Activated naive CD8-positive, alpha-beta T cell treated with anti-CD3 and anti-CD28 coated beads, Interleukin-2, amount 50 U/mL, for 24 hours (primary cell): Measurements from ENCODE around the gene SPATA18.
"Not testable (repeated sequence)": the region's sequence is repeated elsewhere in the genome, so short reads cannot be mapped to it uniquely, and the experiment has no call there.

Source experiments
- ATAC-seq: fragments of 150-1000 bp; cut with Tn5 transposase; one replicate; pipeline ENCODE4 v1.10.0; 2021
- DNase-seq: peaks from one replicate; pipeline ENCODE4 v3.0.0; 2021
- H3K27ac Mint-ChIP-seq: one replicate; pipeline ENCODE4 v1.8.0; 2021; ENCODE audit warnings: mild to moderate bottlenecking, mixed read lengths
- H3K27me3 Mint-ChIP-seq: one replicate; pipeline ENCODE4 v1.8.0; 2021; ENCODE audit warnings: mixed read lengths
- H3K36me3 Mint-ChIP-seq: one replicate; pipeline ENCODE4 v1.8.0; 2021; ENCODE audit warnings: low read depth, mixed read lengths
- H3K4me1 Mint-ChIP-seq: one replicate; pipeline ENCODE4 v1.8.0; 2021; ENCODE audit warnings: mixed read lengths
- H3K4me3 Mint-ChIP-seq: one replicate; pipeline ENCODE4 v1.8.0; 2021; ENCODE audit warnings: mild to moderate bottlenecking, moderate library complexity, mixed read lengths
- H3K9me3 Mint-ChIP-seq: one replicate; pipeline ENCODE4 v1.8.0; 2021; ENCODE audit warnings: mixed read lengths

Gene SPATA18

GRCh38 chr4:52106660-52107059 lies 55.6 kb downstream of the SPATA18 start:
- no peaks in the 10 kb centered on the region for H3K9me3 Mint-ChIP-seq
- no peak overlapping the region for H3K4me3 Mint-ChIP-seq
- no peaks in the 10 kb centered on the region for H3K36me3 Mint-ChIP-seq
- H3K27ac Mint-ChIP-seq: no peak overlapping the region
- peaks cover 2% of the 10 kb centered on the region for H3K27me3 Mint-ChIP-seq
- no peaks in the 10 kb centered on the region for H3K4me1 Mint-ChIP-seq
- ATAC-seq (no peak), DNase-seq (no peak)

- no peaks in the 10 kb centered on the region for H3K4me1 Mint-ChIP-seq
- H3K27ac Mint-ChIP-seq: no peak overlapping the region
These were observed 56.2 kb downstream of the SPATA18 start for GRCh38 chr4:52107336-52107735.

GRCh38 chr4:52107745-52108144 lies 56.6 kb downstream of the SPATA18 start:
- Mint-ChIP-seq H3K4me1 (no peaks in the 10 kb centered on the region), H3K9me3 (no peaks in the 10 kb centered on the region), H3K36me3 (no peaks in the 10 kb centered on the region), H3K27me3 (peaks cover 2% of the 10 kb centered on the region), H3K27ac (no peak overlapping the region), H3K4me3 (no peak overlapping the region)
- ATAC-seq (no peak), DNase-seq (no peak)

More at GRCh38 chr4:52107336-52107735, 56.2 kb downstream of the SPATA18 start:
- Mint-ChIP-seq H3K27me3 (peaks cover 2% of the 10 kb centered on the region), H3K36me3 (no peaks in the 10 kb centered on the region), H3K4me3 (no peak overlapping the region), H3K9me3 (no peaks in the 10 kb centered on the region)
- DNase-seq (no peak), ATAC-seq (no peak)

DNA sequence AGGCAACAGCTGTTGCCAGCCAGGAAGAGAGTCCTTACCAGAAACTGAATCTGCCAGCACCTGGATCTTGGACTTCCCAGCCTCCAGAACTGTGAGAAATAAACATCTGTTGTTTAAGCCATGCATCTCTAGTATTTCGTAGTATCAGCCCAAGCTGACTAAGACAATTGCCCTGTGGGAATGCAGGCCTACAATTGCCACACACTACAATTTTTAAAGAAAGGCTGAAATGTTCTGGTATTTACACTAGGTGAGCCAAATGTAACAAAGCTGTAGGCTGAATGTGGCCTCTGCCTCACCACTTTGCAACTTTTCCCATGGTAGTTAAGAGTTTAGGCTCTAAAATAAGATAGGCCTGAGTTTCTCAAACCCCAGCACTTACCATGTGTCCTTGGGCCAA lies 59.1 kb downstream of the SPATA18 start:
- peaks cover 2% of the 10 kb centered on the region for H3K27me3 Mint-ChIP-seq
- no peak overlapping the region for H3K27ac Mint-ChIP-seq
- no peaks in the 10 kb centered on the region for H3K9me3 Mint-ChIP-seq
- DNase-seq (no peak), ATAC-seq (no peak)
- H3K4me3 Mint-ChIP-seq: no peak overlapping the region
- no peaks in the 10 kb centered on the region for H3K4me1 Mint-ChIP-seq
- H3K36me3 Mint-ChIP-seq: no peaks in the 10 kb centered on the region

- H3K9me3 Mint-ChIP-seq: no peaks in the 10 kb centered on the region
- no peaks in the 10 kb centered on the region for H3K36me3 Mint-ChIP-seq
- peaks cover 2% of the 10 kb centered on the region for H3K27me3 Mint-ChIP-seq
- DNase-seq: no peak
- H3K4me1 Mint-ChIP-seq: no peaks in the 10 kb centered on the region
- H3K4me3 Mint-ChIP-seq: no peak overlapping the region
- no peak overlapping the region for H3K27ac Mint-ChIP-seq
- no peak for ATAC-seq
These were observed 60.9 kb downstream of the SPATA18 start for GRCh38 chr4:52111995-52112394.

DNA sequence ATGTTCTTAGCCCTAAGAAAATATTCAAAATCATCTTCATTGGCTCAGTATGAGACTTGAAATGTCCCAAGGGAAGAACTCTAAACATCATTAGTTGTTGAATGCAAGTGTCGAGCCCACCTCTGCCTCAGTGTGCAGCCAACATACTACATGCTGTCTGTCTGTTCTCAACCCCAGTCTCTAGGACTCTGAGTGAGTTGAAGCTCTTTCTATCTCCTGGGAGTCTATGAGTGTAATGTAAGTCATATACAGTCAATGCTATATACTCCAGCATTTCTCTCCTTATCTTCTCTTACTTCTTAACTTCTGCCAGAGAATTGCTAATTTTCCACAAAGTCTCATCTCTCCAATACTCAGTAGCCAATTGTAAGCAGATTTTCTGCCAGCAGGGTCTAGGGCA lies 61.3 kb downstream of the SPATA18 start:
- H3K27me3 Mint-ChIP-seq: peaks cover 2% of the 10 kb centered on the region
- no peak overlapping the region for H3K27ac Mint-ChIP-seq
- no peaks in the 10 kb centered on the region for H3K9me3 Mint-ChIP-seq
- no peak for DNase-seq
- ATAC-seq: no peak
- no peaks in the 10 kb centered on the region for H3K36me3 Mint-ChIP-seq
- H3K4me3 Mint-ChIP-seq: no peak overlapping the region
- H3K4me1 Mint-ChIP-seq: no peaks in the 10 kb centered on the region

GRCh38 chr4:52116641-52117040 lies 65.5 kb downstream of the SPATA18 start:
- H3K4me3 Mint-ChIP-seq: no peak overlapping the region
- H3K27me3 Mint-ChIP-seq: no peaks in the 10 kb centered on the region
- no peaks in the 10 kb centered on the region for H3K9me3 Mint-ChIP-seq
- H3K27ac Mint-ChIP-seq: no peak overlapping the region
- no peaks in the 10 kb centered on the region for H3K36me3 Mint-ChIP-seq
- ATAC-seq (no peak), DNase-seq (no peak)
- no peaks in the 10 kb centered on the region for H3K4me1 Mint-ChIP-seq

GRCh38 chr4:52126226-52126625 lies 75.1 kb downstream of the SPATA18 start:
- H3K36me3 Mint-ChIP-seq: no peaks in the 10 kb centered on the region
- ATAC-seq: no peak
- DNase-seq: no peak
- H3K27ac Mint-ChIP-seq: no peak overlapping the region
- no peaks in the 10 kb centered on the region for H3K9me3 Mint-ChIP-seq
- no peak overlapping the region for H3K4me3 Mint-ChIP-seq
- H3K4me1 Mint-ChIP-seq: no peaks in the 10 kb centered on the region
- H3K27me3 Mint-ChIP-seq: peaks cover 10% of the 10 kb centered on the region

DNA sequence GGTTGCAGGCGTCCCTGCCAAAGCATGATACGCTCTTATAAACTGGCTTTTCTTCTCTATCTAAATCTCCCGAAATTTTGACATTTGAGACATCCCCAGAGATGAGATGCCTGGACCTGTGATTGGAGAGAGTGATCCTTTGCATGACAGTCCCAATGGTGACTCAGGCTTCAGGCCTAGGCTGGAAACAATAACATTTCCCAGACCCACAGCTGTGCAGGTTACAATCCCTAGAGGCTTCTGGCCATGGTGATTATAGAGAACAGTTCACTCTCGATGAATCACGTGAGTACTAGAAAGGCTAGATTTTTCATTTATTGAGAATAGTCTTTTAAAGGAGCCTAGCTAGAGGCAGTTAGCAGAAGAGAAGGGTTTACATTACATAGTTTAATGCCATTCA lies 75.9 kb downstream of the SPATA18 start:
- ATAC-seq: no peak
- DNase-seq: no peak
- Mint-ChIP-seq H3K4me1 (no peaks in the 10 kb centered on the region), H3K27ac (no peak overlapping the region), H3K27me3 (peaks cover 10% of the 10 kb centered on the region), H3K4me3 (no peak overlapping the region), H3K9me3 (no peaks in the 10 kb centered on the region), H3K36me3 (no peaks in the 10 kb centered on the region)

- no peaks in the 10 kb centered on the region for H3K4me1 Mint-ChIP-seq
- no peak for ATAC-seq
- no peak overlapping the region for H3K27ac Mint-ChIP-seq
- no peak for DNase-seq
- no peak overlapping the region for H3K4me3 Mint-ChIP-seq
- no peaks in the 10 kb centered on the region for H3K27me3 Mint-ChIP-seq
- H3K36me3 Mint-ChIP-seq: no peaks in the 10 kb centered on the region
- peaks cover 3% of the 10 kb centered on the region for H3K9me3 Mint-ChIP-seq
These were observed 84.1 kb downstream of the SPATA18 start for GRCh38 chr4:52135171-52135570.

DNA sequence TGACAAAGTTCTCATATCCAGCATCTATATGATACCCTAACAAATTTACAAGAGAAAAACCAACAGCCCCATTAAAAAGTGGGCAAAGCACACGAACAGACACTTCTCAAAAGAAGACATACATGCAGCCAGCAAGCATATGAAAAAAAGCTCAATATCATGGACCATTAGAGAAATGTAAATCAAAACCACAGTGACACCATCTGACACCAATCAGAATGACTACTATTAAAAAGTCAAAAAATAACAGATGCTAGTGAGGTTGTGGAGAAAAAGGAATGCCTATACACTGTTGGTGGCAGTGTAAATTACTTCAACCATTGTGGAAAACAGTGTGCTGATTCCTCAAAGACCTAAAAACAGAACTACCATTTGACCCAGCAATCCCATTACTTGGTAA lies 86.0 kb downstream of the SPATA18 start:
- H3K4me1 Mint-ChIP-seq, H3K9me3 Mint-ChIP-seq, DNase-seq, H3K27ac Mint-ChIP-seq, ATAC-seq, H3K36me3 Mint-ChIP-seq, H3K27me3 Mint-ChIP-seq, H3K4me3 Mint-ChIP-seq: not testable (repeated sequence)

DNA sequence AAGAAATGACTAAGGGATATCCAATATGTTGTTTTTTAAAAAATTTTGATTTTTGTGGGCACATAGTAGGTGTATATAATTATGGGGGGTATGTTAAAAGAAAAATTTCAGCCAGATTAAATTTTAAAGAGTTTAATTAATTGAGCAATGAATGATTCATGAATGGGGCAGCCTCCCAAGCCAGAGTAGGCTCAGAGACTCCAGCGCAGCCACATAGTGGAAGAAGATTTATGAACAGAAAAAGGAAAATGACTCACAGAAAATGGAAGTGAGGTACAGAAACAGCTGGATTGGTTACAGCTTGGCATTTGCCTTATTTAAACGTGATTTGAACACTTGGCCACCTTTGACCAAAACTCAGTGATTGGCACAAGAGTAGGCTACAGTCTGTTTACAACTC lies 91.7 kb downstream of the SPATA18 start:
- no peaks in the 10 kb centered on the region for H3K36me3 Mint-ChIP-seq
- ATAC-seq (no peak), DNase-seq (no peak)
- H3K4me1 Mint-ChIP-seq: no peaks in the 10 kb centered on the region
- no peaks in the 10 kb centered on the region for H3K9me3 Mint-ChIP-seq
- H3K4me3 Mint-ChIP-seq: no peak overlapping the region
- H3K27me3 Mint-ChIP-seq: no peaks in the 10 kb centered on the region
- no peak overlapping the region for H3K27ac Mint-ChIP-seq

DNA sequence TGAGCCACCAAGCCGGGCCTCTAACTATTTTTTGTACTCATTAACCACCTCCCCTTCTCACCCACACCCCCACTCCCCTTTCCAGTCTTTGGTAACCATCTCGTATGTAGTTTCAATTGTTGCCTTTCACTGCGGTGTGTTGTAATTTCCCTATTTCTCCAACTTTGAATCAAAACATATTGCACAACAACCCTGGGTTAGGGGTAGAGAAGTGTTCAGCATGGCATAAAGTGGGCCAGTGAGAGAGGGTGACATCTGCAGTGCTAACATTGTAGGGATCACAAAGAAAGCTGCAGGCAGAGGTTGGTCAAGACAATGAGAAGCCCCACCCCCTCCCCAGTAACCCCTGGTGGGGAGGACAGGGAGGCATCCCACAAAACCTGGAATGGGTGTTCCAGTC lies 92.7 kb downstream of the SPATA18 start:
- Mint-ChIP-seq H3K4me3 (no peak overlapping the region), H3K4me1 (no peaks in the 10 kb centered on the region), H3K9me3 (no peaks in the 10 kb centered on the region), H3K27me3 (no peaks in the 10 kb centered on the region), H3K27ac (no peak overlapping the region), H3K36me3 (no peaks in the 10 kb centered on the region)
- ATAC-seq (no peak), DNase-seq (no peak)

DNA sequence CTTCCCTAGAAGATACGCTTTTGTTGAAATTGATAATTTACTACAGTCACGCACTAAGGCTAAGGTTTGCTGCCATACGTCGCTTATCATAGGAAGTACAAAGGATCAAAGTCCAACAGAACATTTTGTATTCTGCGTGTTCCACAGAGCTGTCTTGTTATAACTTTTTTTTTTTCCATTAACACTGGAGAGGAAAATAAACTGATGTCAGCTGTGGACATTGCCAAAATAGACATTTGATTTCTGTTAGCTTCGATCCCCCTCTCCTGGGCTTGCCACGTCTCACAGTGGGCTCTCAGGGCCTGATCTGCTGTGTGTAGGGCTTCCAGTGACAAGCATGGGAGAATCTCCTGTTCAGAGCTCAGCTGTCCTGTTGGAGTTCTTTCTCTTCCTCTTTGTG lies 93.3 kb downstream of the SPATA18 start:
- Mint-ChIP-seq H3K4me3 (no peak overlapping the region), H3K4me1 (no peaks in the 10 kb centered on the region), H3K27me3 (no peaks in the 10 kb centered on the region), H3K27ac (no peak overlapping the region), H3K9me3 (no peaks in the 10 kb centered on the region), H3K36me3 (no peaks in the 10 kb centered on the region)
- ATAC-seq (no peak), DNase-seq (no peak)
